ENCODE results near the gene NEUROG2.
"Not testable (repeated sequence)": the region's sequence is repeated elsewhere in the genome, so short reads cannot be mapped to it uniquely, and the experiment has no call there.

- not testable (repeated sequence) for TF ChIP-seq POLR2AphosphoS5 (IDR thresholded peaks at IDR 0.05; ENCODE audit: low read depth, low read length); EP300 (IDR thresholded peaks at IDR 0.05; ENCODE audit: borderline replicate concordance in 1 of 2, low read depth in 2 of 2, low read length in 2 of 2); POLR2A (IDR thresholded peaks at IDR 0.05; ENCODE audit: control extremely low read depth in 1 of 2, low read depth in 2 of 2, low read length in 2 of 2); RNF2 (IDR thresholded peaks at IDR 0.05; ENCODE audit: borderline replicate concordance, low read depth, low read length, missing control alignments, poor library complexity, severe bottlenecking); JUN (IDR thresholded peaks at IDR 0.05; ENCODE audit: low read depth, low read length); GABPA (IDR thresholded peaks at IDR 0.05; ENCODE audit: borderline replicate concordance, insufficient read depth, low read length); CHD7 (IDR thresholded peaks at IDR 0.05; ENCODE audit: insufficient replicate concordance, low read length); EGR1 (IDR thresholded peaks at IDR 0.05; ENCODE audit: borderline replicate concordance, low read depth, low read length)
These were observed 6.5 kb upstream of the NEUROG2 start for GRCh38 chr4:112522431-112522830.

Data from H1 (cell line).